Measurements from ENCODE around the gene KRT6B.
"Not testable (repeated sequence)": the region's sequence is repeated elsewhere in the genome, so short reads cannot be mapped to it uniquely, and the experiment has no call there.

KRT6B gene

DNA sequence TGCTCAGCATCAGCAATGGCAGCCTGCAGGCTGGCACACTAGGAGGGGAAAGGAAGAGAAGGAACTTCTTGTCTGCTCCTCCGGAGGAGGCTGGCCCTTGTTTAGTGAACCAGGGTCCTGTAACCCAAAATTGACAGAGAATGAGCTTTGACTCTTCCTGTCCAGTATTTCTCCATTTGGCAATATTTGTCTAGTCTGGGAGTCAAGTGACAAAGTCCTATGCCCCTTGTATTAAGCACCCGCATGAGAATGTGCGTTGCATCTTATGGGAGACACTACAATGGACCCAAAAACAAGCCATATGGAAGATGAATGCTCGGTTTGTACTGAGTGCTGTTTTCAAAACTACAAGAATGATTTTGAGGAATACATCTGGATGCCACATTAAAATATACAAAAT, 17.9 kb upstream of the KRT6B start:
- no peak for DNase-seq (ENCODE audit: low spot score)

- DNase-seq (ENCODE audit: low spot score), result no peak
Measured at GRCh38 chr12:52464897-52465296, 13.0 kb upstream of the KRT6B start.

DNA sequence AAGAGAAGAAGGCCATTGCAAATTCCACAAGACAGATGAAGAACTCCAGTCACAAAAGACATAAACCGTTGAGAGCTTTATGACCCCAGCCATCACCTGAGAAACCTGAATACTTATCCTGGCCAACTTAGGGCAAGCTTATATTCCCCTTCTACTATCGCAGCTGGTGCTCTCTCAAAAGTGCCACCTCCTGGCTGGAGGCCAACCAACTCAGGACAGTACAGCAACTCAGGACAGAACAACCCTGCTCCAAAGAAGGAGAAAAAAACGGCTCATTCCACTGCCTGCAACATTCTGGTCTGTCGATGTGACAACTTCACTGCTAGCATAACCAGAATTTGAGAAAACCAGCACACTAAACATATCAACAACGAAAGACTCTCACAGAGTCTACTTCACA, 9.7 kb upstream of the KRT6B start:
- DNase-seq (ENCODE audit: low spot score), result no peak

DNA sequence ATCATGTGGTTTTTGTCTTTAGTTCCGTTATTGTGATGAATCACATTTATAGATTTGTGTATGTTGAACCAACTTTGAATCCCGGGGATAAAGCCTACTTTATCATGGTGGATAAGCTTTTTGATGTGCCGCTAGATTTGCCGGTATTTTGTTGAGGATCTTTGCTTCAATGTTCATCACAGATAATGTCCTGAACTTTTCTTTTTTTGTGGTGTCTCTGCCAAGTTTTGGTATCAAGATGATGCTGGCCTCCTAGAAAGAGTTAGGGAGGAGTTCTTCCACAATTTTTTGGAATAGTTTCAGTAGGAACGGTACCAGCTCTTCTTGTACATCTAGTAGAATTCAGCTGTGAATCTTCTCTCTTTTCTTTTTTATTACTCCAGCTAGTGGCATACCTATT, 6.9 kb upstream of the KRT6B start:
- no peak for DNase-seq (ENCODE audit: low spot score)

GRCh38 chr12:52455821-52456220, 3.9 kb upstream of the KRT6B start:
- no peak for DNase-seq (ENCODE audit: low spot score)

DNA sequence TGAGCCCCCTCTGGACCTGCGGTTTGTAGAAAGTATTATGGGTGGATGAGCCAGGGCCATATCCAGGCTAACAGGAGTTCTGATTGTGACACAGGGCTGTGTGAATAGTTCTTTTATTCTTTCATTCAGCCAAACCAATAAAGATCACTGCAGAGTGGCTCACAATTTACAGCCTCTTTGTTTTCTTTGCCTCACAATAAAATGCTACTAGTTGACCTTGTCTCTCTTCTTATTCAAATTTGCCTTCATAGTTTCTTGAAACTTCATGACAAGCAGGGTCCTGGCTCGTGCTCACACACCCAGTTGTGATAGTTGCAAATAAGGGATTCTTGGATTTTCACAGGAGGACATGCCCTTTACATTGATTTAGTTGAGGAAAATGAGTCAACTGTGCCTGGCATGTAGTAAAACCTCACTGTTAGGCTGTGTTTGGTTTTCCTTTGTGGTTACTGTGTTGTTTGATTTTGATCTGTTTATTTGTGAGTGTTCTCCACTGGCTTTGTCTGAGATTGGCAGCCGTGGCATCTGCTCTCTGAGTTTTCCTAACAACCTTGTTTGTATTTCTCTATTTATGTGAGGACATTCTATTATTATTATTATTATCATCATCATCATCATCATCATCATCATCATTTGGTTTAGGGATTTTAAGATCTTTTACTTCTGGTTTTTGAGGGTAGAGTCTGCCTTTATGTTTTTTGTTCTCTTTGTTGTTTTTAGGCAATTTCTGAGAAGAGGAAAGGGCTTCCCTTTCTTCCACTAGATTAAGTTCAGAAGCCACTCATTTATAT, 2.7 kb upstream of the KRT6B start:
- no peak for DNase-seq (ENCODE audit: low spot score)

DNA sequence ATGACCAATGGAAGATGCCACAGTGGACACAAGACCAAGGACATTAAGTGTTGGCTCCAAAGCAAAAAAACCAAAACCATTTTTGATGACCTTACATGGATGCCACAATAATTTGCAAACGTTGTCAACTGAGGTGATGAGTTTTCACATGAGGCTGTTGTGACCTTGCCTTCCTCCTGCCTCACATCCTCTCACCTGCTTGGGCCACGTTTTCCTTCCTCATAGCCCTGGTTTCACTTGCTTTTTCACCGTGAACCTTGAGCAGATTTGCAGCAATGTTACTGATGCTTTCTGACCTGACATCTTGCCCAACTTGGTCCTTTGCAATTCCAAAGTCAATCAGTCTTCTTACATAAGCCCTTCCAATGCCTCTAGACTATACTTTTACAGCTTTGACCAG, 3.7 kb downstream of the KRT6B start:
- DNase-seq (ENCODE audit: low spot score), result no peak

DNA sequence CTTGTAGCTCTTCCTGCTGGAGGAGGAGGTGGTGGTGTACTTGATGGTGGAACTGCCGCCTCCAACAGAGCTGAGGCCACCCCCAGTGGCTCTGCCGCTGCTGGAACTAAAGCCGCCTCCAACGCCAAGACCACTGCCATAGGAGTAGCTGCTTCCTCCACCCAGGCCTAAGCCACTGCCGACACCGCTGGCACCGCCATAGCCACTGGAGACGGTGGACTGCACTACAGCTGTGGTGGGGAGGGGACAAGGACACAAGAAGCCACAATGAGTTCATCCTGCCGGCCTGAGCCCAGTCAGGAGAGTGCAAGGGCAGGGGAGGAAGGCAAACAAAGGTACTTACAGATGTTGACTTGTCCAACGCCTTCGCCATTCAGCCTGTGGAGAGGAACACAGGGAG, 4.8 kb downstream of the KRT6B start:
- DNase-seq (ENCODE audit: low spot score), result not testable (repeated sequence)

- DNase-seq (ENCODE audit: low spot score), result no peak
Measured at GRCh38 chr12:52446367-52447045, 5.4 kb downstream of the KRT6B start.

DNA sequence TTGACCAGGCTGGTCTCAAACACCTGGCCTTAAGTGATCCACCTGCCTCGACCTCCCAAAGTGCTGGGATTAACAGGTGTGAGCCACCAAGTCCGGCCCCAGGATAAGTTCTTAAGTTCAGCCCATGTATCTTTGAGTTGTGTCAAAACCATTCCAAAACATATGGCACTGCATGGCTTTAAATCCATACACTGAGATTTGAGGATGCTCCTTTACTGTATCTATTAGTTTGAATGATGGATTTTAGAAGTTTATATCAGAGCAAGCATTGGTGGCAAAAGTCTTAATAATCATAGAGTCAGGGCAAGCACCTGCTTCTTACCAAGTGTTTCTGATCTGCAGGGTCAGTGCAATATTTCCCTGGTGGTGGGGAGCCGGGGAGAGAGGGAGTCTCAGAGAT, 6.1 kb downstream of the KRT6B start:
- DNase-seq (ENCODE audit: low spot score), result no peak

DNA sequence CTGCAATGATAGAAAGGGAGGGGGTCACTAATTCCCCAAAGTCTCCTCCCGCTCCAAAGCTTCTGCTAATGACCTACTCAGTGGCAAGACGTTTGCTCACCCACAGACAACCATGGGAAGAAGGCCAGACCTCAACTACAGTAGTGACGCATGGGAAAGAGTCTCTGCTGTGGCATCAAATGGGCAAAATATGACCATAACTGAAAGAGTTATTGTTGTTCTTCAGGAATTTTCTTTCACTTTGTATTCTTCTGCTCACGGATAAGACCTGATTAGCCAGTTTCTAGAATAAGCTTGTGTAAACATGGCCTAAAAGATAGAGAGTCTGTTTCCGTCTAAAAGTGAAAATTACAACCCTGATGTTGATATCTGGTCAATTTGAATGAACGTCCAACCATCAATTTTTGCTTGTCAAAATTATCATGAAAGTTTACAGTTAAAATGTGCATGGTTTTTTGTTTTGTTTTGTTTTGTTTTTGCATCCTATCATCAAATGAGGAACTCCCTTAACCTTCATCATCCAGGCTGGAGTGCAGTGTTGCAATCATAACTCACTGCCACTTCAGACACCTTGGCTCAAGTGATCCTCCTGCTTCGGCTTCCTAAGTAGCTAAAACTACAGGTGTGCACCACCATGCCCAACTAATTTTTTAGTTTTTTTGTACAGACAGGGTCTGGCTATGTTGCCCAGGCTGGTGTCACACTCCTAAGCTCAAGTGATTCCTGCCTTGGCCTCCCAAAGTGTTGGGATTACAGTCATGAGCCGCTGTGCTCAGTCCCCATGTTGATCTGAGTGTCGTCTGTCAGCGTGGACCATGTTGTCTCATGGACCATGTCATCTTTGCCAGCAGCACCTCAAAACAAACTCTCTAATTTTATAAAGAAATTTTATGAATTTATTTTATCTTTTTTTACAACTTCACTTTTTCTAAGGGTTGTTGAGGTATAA, 7.0 kb downstream of the KRT6B start:
- DNase-seq (ENCODE audit: low spot score), result no peak

DNA sequence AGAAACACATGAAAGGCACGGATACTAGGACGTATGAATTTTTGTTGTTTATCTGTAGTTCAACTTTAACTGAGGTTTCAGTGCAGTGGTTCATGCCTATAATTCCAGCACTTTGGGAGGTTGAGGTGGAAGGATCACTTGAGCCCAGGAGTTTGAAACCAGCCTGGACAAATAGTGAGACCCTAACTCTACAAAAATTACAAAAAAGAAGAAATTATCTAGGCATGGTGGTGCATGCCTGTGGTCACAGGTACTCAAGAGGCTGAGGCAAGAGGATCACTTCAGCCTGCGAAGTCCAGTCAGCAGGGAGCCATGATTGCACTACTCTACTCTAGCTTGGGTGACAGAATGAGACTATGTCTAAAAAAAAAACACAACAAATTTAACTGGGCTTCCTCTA, 8.0 kb downstream of the KRT6B start:
- no peak for DNase-seq (ENCODE audit: low spot score)

DNA sequence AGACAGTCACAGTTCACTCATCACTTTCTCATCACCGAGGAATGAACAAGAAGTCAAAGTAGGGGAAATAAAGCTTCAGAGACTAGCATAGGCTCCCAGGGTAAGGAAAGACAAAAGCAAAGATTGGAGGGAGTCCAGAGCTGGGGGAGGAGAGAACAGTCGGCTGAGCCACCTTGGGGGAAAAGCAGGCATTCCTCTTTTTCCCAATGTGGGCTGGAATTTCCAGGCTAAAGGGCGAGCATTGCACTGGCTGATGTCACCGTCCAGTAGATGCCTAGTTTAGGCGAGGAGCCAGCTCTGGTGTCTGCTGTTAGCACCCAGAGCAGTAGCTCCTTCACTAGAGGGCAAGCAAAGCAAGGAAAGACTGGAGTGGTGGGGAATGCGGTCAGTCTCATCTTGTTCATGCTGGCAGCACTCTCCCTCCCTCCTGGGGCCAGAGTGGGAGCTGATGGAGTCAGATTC, 9.3 kb downstream of the KRT6B start:
- DNase-seq (ENCODE audit: low spot score), result peak; percentile 39

DNA sequence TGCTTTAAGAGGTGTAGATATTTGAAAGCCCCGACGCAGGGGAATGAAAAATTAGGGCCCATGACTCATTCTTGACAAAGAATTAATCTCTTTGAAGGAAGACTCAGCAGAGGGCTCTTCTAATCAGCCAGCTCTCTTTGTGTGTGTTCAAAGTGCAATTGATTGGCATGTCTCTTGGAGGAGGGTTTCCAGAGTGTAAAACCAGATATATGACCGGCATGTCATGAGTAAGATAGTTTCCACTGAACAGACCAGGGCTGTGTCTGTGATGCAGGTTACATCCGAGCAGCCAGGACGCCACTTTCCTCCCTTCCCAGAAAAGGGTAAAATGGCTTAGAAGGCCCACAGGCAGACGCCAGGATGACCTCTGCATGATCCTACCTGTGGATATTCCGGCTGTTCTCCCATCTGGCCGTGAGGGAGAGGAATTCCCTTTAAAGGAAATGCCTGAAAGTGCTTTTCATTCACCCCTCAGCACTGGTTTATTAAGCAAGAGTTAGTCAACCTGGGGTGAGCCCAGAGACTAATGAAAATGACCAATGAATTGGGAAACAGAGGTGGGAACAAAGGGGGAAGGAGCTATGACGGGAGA, 10.5 kb downstream of the KRT6B start:
- no peak for DNase-seq (ENCODE audit: low spot score)

GRCh38 chr12:52440821-52441319, 11.1 kb downstream of the KRT6B start:
- DNase-seq (ENCODE audit: low spot score), result no peak

DNA sequence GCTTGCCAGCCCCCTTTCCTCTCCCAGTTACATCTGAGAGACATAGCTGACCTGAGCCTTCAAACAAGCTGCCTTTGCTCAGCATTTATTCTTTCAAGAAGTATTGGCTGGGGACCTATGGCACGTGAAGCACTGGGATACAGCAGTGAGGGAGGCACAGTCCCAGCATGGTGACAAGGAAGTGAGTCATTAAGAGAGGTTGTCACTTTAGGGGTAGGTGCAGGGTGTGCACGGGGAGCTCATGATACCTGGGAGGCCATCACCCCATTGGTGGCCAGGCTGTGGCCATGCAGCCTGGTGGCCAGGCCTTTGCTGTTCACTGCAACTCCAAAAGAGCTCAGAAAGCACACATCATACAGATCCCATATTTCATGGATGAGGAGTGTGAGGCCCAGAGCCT, 12.1 kb downstream of the KRT6B start:
- no peak for DNase-seq (ENCODE audit: low spot score)

- no peak for DNase-seq (ENCODE audit: low spot score)
Measured at GRCh38 chr12:52439420-52439819, 12.5 kb downstream of the KRT6B start.

GRCh38 chr12:52438305-52439301, 13.3 kb downstream of the KRT6B start:
- no peak for DNase-seq (ENCODE audit: low spot score)

- DNase-seq (ENCODE audit: low spot score), result no peak
Measured at GRCh38 chr12:52437508-52437907, 14.4 kb downstream of the KRT6B start.

GRCh38 chr12:52436828-52437474, 15.0 kb downstream of the KRT6B start:
- no peak for DNase-seq (ENCODE audit: low spot score)
